Stimulated activated naive CD8-positive, alpha-beta T cell treated with anti-CD3 and anti-CD28 coated beads, Interleukin-15, Interleukin-2, amounts not matched to agents 100 U/mL and 50 U/mL, for 24 hours (primary cell): ENCODE measurements around the gene MYL11.
"Not testable (repeated sequence)": the region's sequence is repeated elsewhere in the genome, so short reads cannot be mapped to it uniquely, and the experiment has no call there.

ENCODE experiments used
- ATAC-seq: fragments of 150-1000 bp; cut with Tn5 transposase; one replicate; pipeline ENCODE4 v1.10.0; 2021
- DNase-seq: peaks from one replicate; pipeline ENCODE4 v3.0.0; 2021

MYL11 gene

DNA sequence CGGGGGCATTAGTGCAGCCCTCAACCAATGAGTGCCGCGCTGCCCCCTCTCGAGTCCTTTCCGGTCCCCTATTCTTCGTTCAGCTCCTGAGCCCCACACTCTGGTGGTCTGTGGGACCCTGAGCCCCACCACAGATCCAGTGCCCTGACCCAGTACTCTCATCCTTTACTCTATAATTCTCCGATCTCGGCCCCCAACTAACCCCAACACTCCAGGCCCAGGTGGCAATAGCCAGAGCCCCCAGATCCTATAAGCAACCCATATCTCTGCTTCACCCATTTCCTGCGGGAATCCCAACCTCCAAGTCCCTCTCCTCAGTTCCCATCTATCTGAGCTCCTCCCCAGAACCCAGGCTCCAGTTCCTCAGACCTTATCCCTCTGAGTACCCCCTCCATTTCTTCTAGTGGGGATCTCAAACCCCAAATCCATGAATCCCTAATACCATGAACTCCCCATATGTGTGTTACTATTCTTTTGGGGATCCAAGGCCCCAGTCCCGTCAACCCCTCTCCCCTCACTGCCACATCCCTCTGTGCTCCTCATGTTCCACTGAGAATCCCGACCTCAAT, 3.3 kb upstream of the MYL11 start:
- DNase-seq (no peak), ATAC-seq (no peak)

DNA sequence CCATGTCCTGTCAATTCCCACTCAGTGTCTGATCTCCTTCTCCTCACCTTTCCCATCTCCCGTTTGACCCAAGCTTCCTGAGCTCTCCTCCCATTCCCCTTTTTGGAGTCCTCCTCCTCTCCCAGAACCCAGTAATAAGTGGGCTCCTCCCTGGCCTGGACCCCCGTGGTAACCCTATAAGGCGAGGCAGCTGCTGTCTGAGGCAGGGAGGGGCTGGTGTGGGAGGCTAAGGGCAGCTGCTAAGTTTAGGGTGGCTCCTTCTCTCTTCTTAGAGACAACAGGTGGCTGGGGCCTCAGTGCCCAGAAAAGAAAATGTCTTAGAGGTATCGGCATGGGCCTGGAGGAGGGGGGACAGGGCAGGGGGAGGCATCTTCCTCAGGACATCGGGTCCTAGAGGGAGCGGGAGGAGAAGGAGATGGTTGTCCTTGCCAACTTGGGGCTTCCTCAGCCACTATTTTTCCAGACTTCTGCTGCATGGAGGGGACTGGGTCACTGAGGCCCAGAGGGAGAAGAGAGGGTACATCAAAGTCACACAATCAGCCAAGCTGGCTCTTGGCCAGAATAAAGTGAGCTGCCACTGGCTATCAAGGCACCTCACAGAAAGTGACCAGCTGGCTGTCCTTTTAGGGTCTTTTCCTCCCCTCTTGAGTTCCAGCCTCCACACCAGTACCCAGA, 2.4 kb upstream of the MYL11 start:
- ATAC-seq (no peak), DNase-seq (no peak)

DNA sequence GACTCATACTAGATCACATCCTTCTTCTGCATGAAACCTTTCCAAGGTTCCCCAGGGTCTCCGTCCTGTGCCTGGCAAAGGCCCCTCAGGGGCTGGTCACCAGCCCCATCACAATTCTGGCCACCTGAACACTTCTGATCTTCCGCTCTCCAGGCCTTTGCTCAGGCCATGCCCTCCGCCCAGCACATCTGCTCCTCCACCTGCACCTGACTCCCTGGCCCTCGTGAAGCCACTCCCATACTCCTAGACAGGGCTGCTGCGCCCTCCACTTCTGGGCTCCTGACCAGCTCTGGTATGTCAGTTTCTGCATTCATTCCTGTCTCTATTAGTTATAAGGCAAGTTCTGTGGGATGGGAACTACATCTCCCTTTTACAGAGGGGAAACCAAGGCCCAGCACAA, 1.9 kb upstream of the MYL11 start:
- no peak for ATAC-seq

DNA sequence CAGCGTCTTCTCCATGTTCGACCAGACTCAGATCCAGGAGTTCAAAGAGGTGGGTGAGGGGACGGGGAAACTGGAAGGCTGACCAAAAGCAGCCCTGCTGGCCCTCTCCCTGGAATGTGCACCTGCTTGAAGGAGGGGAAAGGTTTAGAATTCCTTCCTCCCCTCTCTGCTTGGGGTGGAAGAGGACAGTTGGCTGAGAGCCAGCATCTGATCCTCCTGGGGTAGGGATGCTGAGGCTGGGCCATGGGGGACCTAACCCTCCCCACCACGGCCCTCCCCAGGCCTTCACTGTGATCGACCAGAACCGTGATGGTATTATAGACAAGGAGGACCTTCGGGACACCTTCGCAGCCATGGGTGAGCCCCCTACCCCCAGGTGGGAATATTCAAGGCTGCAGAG, 1.3 kb downstream of the MYL11 start:
- no peak for DNase-seq
- no peak for ATAC-seq

More for the DNA sequence above, 1.9 kb upstream of the MYL11 start:
- no peak for DNase-seq

DNA sequence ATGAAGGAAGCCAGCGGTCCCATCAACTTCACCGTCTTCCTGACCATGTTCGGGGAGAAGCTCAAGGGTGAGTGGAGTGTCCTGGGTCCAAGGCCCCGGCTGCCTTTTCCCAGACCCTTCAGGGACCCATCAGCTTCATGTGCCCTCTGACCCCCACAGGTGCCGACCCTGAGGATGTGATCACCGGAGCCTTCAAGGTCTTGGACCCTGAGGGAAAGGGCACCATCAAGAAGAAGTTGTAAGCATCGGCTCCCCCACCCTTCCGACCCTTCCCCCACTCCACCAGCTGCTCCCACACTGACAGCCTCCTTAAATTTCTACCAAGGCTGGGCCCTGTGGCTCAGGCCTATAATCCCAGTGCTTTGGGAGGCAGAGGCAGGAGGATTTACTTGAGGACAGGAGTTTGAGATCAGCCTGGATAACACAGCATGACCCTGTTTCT, 1.9 kb downstream of the MYL11 start:
- ATAC-seq (no peak), DNase-seq (no peak)

DNA sequence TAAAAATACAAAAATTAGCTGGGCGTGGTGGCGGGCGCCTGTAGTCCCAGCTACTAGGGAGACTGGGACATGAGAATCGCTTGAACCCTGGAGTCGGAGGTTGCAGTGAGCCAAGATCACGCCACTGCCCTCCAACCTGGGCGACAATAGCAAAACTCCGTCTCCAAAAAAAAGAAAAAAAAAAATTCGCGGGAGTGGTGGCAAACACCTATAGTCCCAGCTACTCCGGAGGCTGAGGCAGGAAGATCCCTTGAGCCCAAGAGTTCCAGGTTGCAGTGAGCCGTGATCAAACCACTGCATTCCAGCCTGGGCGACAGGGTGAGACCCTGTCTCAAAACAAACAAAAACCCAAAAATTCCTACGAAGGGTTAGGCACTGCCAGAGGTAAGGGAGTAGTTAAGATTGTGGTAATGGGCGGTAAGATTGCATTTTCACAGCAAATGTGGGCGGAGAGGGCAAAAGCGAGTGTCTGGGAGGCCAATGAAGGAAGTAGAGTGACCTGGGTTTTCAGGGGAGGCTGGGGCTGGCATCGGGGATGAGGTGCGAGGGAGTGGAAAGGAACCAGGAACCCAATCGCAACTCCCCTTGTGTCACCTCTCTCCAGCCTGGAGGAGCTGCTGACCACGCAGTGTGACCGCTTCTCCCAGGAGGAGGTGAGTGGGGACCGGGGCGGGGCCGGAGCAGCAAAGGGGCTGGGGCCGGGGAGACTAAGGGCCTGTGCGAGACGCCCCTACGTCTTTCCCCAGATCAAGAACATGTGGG, 2.6 kb downstream of the MYL11 start:
- ATAC-seq (no peak), DNase-seq (no peak)

DNA sequence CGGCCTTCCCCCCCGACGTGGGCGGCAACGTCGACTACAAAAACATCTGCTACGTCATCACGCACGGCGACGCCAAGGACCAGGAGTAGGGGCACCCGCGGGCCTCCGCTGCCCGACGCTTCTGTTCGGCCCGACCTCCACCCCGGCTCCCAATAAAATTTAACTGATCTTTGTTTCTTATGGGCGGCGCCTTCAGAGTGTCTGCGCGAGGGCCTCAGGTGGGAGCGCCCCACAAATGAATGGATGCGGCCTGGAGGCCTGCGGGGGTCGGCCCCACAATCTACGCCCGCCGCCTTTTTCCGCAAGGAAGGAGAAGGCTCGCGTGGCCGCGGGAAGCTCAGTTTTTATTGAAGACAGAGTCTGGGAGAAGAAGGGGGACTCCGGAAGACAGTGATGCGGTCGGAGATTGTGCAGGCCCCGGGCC, 3.2 kb downstream of the MYL11 start:
- DNase-seq, result peak; percentile 85
- peak; percentile 38 for ATAC-seq

DNA sequence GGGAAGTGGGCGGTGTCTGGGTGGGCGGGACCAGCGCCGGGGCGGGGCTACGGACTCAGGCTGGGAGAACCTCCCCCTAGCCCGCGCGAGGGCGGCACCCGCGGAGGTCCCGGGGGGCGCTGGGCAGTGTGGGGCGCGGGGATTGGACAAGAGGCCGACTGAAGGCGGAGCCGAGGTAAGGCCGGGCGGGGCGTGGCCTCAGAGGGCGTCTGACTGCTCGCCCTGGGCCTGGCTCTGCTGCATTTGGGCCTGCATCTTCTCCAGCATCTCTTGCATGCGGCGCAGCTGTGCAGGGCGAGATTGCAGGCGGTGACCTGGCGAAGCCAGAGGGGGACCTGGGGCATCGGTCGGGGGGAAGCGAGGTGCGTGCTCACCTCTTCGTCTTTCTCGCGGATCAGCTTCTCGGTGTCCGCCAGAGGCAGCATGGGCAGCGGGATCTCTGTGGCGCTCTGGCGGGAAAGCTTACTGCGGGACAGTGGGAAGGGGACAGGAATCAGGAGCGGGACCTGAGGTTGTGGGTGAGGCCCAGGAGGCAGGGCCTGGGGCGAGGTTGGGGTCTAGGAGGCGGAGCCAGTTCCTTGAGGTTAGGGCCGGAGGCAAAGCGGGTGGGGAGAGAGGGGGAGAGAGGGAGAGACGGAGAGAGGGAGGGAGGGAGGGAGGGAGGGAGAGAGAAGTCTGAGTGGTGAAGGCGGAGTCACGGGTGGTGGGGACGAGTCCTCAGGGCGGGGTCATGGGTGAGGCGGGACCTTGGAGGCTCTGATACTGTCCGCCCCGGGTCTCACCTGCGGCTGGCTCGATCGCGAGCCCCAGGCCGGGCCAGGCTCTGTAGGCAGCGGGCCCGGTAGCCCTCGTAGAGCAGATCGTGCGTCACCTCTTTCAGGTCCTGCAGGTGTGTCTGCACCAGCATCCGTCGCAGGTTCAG, 3.9 kb downstream of the MYL11 start:
- peak; percentile 93 for ATAC-seq
- peak; percentile 100 for DNase-seq

DNA sequence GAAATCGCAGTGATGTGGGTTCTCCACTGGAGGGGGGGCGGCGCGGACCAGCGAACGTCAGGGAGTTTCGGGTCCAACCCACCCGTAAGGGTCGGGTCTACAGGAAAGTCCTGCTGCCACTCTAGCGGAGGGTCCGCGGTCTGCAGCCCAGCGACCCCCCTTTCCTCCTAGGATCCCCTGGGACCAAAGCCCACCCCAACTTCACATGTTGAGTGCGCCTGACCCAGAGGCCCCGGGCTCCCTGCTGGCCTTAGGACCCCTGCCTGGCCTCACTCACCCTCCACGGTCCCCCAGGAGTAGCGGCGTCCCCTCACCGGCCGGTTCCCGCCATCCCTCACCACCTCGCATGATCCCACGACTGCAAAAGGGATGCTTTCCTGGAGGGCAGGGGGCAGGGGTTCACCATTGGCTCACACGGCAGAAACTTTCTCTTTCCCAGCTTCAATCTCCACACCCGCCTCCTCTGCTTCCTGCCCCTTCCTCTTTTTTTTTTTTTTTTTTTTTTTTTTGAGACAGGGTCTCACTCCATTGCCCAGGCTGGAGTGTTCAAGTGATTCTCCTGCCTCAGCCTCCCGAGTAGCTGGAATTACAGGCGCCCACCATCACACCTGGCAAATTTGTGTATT, 4.7 kb downstream of the MYL11 start:
- ATAC-seq (no peak), DNase-seq (no peak)

DNA sequence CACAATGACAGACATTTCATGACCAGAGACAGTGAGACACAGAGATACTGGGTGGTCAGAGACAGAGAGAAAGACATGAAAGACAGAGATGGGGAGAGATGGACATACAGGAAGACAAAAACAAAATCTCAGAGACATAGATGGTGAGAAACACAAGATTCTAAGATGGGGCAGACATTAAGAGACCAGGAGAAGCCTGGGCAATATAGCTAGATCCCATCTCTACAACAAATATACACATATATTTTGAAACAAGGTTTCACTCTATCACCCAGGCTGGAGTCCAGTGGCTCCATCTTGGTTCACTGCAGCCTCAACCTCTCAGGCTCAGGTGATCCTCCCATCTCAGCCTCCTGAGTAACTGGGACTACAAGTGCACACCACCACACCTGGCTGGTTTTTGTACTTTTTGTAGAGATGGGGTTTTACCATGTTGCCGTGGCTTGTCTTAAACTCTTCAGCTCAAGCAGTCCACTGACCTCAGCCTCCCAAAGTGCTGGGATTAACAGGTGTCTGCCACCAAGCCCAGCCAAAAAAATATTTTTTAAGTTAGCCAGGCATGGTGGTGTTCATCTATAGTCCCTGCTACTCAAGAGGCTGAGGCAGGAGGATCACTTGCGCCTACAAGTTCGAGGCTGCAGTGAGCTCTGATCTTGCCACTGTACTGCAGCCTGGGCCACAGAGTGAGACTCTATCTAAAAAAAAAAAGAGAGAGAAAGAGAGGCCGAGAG, 5.6 kb downstream of the MYL11 start:
- ATAC-seq, result no peak
- DNase-seq, result no peak

DNA sequence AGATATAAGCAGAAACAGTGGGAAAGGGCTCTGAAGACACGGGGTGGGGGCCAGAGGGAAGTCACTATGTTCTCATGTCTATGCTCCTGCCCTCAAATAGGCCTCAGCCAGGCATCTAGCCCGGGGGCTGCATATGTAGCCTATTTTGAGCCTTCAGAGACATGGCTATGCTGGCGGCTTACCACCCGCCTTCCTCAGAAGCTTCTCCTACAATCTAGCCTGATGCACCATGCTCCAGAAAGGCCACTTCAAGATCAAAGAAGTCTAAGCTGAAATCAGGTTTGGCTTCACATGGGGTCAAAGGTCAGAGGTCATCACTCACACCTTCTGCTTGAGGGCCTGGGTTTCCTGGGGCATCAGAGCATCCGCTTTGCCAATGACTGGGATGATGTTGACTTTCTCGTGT, 6.2 kb downstream of the MYL11 start:
- DNase-seq (no peak), ATAC-seq (no peak)

DNA sequence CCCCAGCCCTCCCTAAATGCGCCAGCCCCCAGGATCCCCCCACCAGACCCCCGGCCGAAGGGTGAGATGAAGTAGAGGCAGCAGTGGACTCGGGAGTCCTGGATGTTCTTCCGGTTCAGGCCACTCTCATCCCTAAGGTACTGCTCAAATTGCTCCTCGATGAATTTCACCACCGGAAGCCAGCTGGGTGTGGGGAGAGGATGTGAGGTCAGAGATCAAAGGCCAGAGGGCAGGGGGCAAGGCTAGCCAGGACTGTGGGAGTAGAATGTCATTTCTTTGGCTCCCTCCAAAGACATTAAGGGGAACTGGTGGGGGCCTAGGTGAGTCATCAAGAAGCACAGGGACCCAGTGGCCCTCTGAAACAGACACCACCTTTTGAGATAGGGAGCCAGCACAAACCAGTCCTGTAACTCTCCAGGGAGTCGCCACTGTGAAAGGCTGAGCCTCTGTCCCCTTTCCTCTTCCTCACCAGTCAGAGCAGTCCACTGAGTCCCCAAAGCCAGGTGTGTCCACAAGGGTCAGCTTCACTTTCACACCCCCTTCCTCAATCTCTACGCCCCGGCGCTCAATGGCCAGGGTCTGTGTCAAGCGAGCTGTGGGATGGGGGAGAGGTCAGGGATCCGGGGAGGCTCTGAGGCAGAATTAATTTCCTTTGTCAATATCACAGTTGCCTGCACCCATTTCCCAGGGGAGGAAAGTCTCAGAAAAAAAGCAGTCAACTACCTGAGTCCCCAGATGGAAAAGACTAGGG, 6.9 kb downstream of the MYL11 start:
- no peak for DNase-seq
- no peak for ATAC-seq

DNA sequence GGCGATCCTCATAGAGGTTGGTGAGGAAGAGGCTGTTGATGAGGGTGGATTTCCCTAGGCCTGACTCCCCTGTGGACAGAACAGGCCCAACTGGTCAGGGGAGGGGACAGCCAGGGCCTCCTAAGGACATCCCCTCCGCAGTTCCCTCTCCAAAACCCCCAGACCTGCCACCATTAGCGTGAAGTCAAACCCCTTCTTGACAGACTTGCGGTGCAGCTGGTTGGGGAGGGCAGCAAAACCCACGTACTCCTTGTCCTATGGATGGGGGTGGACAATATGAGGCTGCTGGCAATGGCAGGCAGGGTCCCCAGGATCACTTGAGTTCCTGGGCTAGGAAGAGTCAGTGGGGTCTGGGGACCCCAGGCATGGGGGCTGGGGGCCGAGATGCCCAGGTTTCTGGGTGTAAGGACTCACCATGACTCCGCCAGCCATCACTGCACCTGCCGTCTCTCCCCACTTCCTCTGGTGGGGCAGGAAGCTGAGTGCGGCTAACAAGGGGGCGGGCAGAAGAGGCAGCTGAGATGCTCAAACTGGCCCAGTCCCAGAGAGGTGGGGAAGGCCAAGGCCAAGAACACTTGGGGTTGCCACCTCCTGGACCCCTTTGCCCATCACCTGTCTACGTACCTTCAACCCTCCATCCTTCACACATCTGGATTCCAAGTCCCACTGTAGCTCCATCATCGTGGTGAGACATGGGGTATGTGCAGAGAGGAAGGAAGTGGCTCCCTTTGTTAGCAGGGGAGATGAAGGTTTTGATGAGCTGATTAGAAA, 7.7 kb downstream of the MYL11 start, which contains the start of gene SEPTIN1:
Gene SEPTIN1 (minus strand): TSS at position 451 of the 771 bp plus-strand sequence. CDS start 19 bp downstream, at position 432.
- DNase-seq (peak; percentile 82), ATAC-seq (peak; percentile 40)

DNA sequence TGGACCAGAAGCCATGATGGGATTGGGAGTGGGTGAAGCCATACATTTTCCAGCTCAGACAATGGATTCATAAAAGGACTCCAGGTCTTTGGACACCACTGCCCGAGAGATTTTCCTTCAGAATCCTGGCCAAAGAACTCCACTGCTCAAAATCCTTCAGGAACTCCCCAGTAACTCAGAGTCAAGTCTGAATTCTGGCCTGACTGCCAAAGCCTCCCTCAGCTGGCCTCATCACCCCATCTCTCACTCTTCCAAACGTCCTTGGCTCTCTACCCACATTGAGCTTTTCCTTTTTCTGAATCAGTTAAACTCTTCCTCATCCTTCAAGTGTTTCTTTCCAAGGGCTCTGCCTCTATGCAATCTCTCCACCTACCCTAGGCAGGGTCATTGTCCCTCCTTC, 8.9 kb downstream of the MYL11 start:
- DNase-seq (no peak), ATAC-seq (no peak)

DNA sequence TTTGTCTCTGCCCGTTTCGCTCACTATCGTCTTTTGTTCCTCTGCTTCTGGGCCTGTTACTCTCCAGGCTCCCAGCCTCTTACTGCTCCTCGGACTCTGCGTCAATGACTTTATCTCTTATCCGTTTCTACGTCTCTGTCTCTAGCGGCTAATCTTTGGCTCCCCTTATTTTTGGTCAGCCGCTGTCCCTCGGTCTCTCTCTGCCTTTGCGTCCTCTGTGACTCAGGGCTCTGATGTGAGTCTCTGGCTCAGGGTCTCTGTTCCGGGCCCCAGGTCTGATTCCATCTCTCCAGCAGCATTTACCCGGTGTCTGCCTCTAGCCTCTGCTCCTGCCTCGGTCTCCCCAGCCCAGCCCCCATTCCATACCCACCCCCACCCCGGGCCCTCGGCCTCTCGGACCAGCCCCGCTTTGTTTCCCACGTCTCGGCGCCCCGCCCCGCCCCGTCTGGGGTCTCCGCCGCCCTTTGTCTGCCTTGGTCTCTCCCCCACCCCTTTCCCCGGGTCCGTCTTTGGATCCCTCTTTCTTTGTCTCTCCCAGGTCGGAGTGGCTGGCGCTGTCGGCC, 20.1 kb downstream of the MYL11 start:
- no peak for ATAC-seq
- DNase-seq, result no peak

DNA sequence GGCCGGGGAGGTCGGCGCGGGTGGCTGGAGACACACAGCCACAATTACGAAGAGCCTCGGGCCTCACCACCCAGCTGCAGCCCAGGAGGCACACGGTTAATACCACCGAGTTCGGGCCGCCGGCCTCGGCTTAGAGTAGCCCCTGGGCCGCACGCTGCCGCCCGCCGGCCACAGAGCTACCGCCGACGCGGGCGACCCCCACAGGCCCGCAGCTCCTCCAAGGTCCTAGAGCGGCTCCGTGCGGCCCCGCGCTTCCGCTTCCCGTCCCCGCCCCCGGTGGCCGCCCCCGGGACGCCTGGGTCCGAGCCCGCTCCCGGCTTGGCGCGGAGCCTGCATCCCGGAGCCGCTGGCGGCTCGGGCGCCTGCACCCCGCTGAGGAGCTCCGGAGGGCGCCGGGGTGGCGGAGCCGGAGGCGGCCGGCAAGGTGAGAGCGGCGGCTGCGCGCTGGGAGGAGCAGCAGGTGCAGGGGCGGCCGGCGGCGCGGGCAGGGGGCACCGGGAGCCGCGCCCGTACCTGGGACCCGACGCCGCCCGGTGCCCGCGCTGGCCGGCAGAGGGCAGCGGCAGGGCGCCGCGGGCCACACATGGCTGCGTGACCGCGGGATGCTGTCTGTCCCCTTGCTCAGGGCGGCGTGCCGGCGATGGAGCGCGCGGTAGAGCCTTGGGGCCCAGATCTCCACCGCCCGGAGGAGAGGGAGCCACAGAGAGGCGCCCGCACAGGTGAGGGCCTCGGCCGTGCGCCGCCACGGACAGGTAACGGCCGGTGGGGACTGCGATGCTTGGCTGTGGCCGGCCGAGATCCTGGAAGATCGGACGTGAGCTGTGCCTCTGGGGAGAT, 20.8 kb downstream of the MYL11 start, which contains the start of gene ZNF48:
Gene ZNF48 (plus strand): TSS at position 266 of the 837 bp plus-strand sequence. CDS start 375 bp downstream, at position 641.
- peak; percentile 73 for DNase-seq
- ATAC-seq, result peak; percentile 64

DNA sequence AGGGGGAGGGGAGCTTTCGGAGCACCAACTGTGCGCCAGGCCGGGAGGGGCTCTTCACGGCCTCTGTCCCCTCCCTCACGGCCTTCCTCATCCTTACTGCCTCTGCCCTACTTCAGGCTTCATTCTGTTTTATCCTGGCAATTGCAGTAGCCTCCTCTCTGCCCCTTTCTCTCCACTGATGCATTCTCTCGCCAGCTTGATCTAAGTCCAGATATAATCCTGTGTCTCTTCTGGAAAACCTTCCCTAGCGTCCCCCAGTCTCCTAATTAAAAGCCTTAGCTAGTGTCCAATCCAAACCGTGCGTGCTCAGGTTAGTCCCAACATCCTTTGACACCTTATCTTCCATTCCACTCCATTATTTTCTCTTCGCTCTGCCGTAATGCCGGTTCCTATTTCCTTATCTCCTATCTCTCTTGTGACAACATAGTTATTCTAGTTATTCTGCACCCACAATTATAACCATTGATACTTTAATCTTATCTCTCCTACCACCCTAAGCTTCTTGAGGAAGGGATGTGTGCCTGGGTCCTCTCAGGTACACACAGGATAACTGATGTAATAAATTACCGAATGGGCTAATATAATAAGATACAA, 21.5 kb downstream of the MYL11 start:
- ATAC-seq (no peak), DNase-seq (no peak)

DNA sequence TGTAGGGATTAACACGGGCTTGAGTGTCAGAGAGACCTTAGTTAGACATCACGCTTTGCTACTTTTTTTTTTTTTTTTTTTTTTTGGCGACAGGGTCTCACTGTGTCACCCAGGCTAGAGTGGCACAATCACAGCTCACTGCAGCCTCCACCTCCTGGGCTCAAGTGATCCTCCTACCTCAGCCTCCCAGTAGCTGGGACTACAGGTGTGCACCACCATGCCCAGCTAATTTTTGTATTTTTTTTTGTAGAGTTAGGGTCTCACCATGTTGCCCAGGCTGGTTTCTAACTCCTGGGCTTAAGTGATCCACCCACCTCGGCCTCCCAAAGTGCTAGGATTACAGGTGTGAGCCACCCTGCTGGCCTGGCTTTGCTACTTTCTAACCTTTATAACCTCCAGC, 22.0 kb downstream of the MYL11 start:
- not testable (repeated sequence) for ATAC-seq, DNase-seq
